GM21723 (cell line): Measurements from ENCODE around the gene MRAS.
"Not testable (repeated sequence)": the region's sequence is repeated elsewhere in the genome, so short reads cannot be mapped to it uniquely, and the experiment has no call there.

ENCODE experiments used
- ATAC-seq: cut with Tn5 transposase; IDR thresholded peaks from one replicate; pipeline ENCODE4 v1.9.1; 2021; ENCODE audit warnings: mild to moderate bottlenecking, moderate library complexity; ENCODE audit not compliant: unreplicated experiment

MRAS gene

GRCh38 chr3:138412821-138413551 is 64.6 kb downstream of the MRAS start:
- no peak for ATAC-seq

GRCh38 chr3:138416236-138416635 is 67.9 kb downstream of the MRAS start:
- not testable (repeated sequence) for ATAC-seq

- peak; percentile 92 for ATAC-seq
Observed at GRCh38 chr3:138417559-138417982, 69.2 kb downstream of the MRAS start.

- no peak for ATAC-seq
Observed at GRCh38 chr3:138418601-138419206, 70.3 kb downstream of the MRAS start.

- ATAC-seq, result no peak
Observed at GRCh38 chr3:138423316-138423715, 74.9 kb downstream of the MRAS start.

- ATAC-seq, result no peak
Observed at GRCh38 chr3:138424323-138424722, 75.9 kb downstream of the MRAS start.

GRCh38 chr3:138426211-138426610 is 77.8 kb downstream of the MRAS start:
- ATAC-seq, result no peak

GRCh38 chr3:138426754-138427153 is 78.4 kb downstream of the MRAS start:
- ATAC-seq, result not testable (repeated sequence)

GRCh38 chr3:138429665-138430064 is 81.3 kb downstream of the MRAS start:
- ATAC-seq, result no peak

- ATAC-seq, result no peak
Observed at GRCh38 chr3:138432576-138433240, 84.3 kb downstream of the MRAS start.

- no peak for ATAC-seq
Observed at GRCh38 chr3:138433892-138434275, 85.5 kb downstream of the MRAS start.

GRCh38 chr3:138434276-138434874 is 86.0 kb downstream of the MRAS start, which contains the start of gene ESYT3:
Gene ESYT3, plus strand, starts transcription at chr3:138434616. Its CDS starts 183 bp downstream, at chr3:138434799.
- ATAC-seq, result no peak

- no peak for ATAC-seq
Observed at GRCh38 chr3:138434875-138435772, 86.7 kb downstream of the MRAS start.

GRCh38 chr3:138435840-138436239 is 87.5 kb downstream of the MRAS start:
- ATAC-seq, result no peak

- no peak for ATAC-seq
Observed at GRCh38 chr3:138437281-138437680, 88.9 kb downstream of the MRAS start.

GRCh38 chr3:138438896-138439295 is 90.5 kb downstream of the MRAS start:
- no peak for ATAC-seq

GRCh38 chr3:138439646-138440045 is 91.3 kb downstream of the MRAS start:
- no peak for ATAC-seq

GRCh38 chr3:138440121-138440521 is 91.7 kb downstream of the MRAS start:
- ATAC-seq, result no peak

GRCh38 chr3:138440596-138440995 is 92.2 kb downstream of the MRAS start:
- ATAC-seq, result no peak

GRCh38 chr3:138441256-138441655 is 92.9 kb downstream of the MRAS start:
- ATAC-seq, result no peak

- ATAC-seq, result no peak
Observed at GRCh38 chr3:138441742-138442141, 93.4 kb downstream of the MRAS start.
